ENCODE data around the gene TMBIM4.

Gene TMBIM4

DNA sequence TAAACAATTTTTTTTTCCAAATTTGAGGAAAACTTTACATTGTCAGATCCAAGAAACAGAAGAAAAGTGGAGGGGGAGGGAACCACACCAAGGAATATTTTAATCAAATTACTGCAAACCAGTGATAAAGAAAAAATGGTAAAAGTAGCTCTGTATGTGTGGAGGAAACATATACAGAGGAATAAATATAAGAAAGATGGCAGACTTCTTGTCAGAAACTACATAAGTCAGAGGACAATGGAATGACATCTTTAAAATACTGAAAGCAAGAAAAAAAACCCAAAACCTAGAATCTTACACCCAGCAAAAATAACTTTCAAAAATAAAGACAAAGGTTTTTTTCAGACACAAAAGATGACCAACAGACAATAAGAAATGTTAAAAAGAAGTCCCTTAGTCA, 29.1 kb downstream of the TMBIM4 start:
- DNase-seq (ENCODE audit: low read depth in 2 of 2) = no peak

DNA sequence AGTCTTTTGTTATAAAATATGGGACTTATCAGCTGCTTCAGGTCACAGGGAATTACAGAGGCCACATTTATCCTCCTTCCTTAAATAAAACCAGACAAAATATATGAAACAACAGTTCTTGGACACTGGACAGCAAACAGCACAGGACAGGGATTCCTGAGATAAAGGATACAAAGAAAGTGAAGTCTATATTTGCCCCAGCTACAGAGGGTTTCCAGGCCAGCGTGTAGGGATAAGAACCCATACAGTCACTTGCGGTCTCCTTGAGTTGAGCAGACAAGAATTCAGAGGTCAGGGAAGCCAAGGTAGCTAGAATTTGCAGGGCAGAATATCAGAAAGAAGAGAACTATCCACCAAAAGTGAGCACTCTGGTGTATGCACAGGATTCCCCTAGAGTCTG, 30.5 kb downstream of the TMBIM4 start:
- no peak for DNase-seq (ENCODE audit: low read depth in 2 of 2)

DNA sequence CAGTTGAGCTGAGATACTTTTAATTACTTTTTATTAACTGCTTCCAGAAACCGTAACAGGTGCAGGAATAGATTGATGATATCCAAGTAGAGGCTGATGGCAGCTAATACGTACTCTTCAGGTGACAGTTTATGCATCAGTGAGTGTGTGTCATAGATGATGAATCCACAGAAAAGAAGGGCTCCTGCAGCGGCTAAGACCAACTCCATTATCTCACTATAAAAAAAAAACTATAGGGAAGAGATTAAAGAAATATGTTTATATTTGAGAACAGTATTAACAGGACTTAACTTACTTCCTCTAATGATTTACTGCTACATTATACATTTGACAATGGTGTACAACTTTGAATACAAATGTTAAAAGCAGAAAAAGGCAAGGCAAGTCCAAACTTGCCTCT, 31.9 kb downstream of the TMBIM4 start:
- DNase-seq (ENCODE audit: low read depth in 2 of 2) = no peak

DNA sequence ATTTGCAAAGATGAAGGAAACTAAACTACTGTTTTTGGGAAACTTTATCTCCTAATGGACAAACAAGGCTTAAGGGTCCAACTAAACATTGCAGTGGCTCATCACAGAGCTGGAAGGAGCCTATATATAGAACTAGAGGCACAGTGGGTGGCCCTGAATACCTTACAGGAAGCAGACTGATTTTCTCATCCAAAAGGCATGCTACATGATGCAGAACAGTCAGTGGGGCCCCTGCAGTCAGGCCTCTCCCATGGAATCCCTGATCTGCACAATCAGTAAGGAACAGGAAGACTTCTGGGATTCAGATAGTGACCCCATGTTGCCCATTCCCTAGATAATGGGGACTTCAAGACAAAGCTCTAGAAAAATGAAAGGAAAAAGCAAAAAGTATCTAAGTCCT, 37.4 kb downstream of the TMBIM4 start:
- no peak for DNase-seq (ENCODE audit: low read depth in 2 of 2)

DNA sequence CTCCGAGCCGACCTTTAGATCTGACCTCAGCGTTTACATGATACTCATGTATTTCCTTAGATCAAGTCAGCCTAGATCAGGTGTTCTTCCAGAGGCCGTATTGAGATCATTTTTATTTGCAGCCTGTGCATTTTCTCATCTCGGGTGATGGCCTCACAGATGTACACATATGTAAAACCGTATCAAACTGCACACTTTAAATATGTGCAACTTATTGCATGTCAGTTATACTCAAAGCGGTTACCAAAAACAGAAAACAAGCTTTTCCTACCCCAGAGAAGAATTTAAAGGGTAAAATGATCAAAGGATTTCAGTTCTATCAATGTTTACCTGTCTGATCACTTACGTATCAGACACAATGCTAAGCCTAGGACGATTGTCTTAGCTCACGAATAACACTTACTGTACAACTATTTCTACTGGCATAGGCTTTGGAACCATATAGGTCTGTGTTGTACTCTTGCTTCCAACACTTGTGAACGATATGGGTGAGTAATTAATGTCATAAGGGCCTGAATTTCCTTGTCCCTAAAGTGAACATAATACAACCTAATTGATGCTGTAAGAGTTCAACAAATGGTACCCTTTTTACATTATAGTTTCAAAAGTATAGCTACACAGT, 38.6 kb downstream of the TMBIM4 start:
- DNase-seq (ENCODE audit: low read depth in 2 of 2) = no peak

DNA sequence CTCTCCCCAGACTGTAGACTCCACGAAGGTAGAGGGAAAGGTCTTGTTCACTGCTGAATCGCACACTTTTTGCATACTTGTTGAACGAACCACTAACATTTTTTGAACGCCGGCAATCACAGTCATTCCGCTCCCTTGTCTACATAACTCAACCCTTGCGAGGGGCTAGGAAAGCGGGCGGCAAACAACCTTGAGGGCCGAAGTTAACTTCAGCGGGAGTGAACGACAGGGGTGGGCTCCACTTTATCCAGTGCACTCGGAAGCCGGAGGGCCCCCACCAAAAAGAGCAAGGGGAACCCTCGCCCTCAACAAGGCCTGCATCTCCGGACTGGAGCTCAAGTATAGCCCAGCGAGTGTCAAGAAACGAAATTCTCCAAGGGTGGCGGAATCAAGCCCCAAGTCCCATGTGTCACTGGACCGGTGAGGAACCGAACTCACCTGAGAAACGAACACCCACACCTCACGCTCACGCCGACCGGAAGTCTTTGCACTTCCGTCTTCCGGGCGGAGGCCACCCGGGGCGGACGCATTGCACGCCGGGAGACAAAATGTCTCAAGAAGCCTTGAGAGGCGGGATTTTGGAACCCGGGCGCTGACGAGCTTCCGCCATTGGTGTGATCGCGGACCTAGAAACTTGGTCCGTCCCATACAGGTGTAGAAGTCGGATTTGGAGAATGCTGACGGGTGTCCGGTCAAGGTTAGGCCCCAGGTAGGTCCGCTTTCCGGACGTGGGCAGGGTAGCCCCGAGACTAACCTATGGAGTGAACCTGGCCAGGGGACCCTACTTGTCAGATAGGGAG, 39.3 kb downstream of the TMBIM4 start, which contains the start of gene LLPH:
TSS of gene LLPH (minus strand) at position 484 of the 800 bp plus-strand sequence. CDS start 1,644 bp downstream, outside the sequence.
- DNase-seq (ENCODE audit: low read depth in 2 of 2) = peak; percentile 85

DNA sequence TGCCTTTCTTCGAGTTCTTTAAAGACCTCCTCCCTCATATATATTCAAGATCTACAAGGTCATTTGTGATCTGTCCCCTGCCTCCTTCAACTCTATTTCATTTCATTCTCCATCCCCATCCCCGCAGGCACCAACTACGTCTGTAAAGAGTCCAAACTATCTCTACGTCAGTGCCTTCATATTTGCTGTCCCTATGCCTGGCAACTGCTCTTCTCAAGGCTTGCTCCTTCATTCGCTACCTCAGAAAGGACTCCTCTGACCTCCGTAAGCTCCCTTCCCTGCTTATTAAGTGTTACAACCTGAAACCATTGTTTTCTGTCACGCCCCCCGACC, 39.9 kb downstream of the TMBIM4 start:
- no peak for DNase-seq (ENCODE audit: low read depth in 2 of 2)

DNA sequence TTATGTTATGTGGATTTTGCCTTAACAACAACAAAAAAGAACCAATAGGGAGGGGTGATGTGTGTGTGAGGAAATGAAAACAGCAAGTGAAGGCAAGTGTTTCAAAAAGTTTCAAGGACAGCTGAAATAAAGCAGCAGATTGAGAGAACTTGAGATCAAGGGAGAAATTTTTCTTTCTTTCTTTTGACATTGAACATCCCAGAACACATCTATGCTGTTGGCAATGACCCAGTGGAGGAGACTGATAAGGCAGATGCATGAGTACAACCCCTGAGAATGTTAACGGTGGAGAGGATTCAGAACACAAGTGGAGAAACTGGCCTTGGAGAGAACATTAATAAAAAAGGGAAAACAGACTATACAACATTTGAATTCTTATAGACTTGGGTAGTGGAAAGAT, 42.1 kb downstream of the TMBIM4 start:
- no peak for DNase-seq (ENCODE audit: low read depth in 2 of 2)

DNA sequence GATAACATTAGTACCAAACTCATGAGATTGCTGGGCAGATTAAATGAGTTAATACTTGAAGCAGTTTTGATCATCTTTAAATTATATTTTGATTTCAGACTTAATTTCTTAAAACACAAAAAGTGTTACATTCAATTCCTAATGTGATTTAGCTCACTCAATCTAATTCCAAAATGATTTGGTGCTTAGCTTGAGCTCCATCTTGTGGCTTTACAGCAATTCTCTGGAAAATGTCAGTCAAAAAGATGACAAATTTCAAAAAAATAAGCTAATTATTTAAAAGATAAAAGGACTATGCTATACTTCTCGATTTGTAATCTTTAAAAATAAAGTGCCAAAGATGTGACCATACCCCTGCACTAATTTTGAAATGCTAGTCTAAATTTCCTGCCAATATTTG, 49.3 kb downstream of the TMBIM4 start:
- no peak for DNase-seq (ENCODE audit: low read depth in 2 of 2)

DNA sequence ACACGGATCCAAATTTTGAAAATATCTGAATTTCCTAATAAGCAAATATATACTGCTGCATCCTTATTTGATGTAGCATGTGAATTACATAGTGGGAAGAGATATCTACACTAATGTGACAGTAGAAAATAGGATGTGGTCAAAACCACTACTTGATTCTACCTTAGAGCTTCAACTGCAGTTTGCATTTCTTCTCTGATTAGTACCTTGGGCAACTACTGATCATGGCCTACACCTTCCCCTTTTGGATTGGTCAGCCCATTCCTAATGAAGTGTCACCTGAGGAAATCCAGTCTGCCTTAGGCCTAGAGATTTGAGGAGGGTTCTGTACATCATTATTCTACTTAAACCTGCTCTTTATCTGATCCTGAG, 49.9 kb downstream of the TMBIM4 start:
- no peak for DNase-seq (ENCODE audit: low read depth in 2 of 2)

DNA sequence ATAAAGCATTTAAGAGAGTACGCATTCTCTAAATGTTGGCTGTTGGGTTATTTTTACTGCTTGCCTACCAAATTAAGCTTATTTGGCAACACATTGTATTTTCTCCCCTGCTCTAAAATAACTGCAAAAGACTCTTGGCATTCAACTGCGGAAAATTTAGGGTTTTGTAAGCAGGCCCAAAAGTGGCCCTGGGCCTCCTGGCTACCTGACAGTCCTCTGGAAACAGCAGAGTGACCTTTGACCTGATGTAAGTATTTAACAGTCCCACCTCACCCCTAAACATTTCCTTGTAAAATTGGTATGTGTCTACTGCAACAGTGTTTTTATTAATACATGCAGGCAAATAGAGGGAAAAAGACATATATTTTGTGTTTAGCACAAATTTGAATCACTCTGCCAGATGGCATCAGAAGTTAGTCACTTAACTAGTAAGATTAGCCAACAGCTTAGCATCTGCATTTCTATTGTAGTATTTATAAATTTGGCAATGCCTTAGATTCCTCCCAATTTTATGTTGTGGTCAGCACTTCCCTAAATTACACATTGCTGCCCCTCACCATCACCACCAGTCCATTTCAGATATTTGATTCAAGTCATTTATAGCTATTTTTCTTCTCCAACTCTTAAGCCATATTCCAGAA, 50.4 kb downstream of the TMBIM4 start:
- no peak for DNase-seq (ENCODE audit: low read depth in 2 of 2)

DNA sequence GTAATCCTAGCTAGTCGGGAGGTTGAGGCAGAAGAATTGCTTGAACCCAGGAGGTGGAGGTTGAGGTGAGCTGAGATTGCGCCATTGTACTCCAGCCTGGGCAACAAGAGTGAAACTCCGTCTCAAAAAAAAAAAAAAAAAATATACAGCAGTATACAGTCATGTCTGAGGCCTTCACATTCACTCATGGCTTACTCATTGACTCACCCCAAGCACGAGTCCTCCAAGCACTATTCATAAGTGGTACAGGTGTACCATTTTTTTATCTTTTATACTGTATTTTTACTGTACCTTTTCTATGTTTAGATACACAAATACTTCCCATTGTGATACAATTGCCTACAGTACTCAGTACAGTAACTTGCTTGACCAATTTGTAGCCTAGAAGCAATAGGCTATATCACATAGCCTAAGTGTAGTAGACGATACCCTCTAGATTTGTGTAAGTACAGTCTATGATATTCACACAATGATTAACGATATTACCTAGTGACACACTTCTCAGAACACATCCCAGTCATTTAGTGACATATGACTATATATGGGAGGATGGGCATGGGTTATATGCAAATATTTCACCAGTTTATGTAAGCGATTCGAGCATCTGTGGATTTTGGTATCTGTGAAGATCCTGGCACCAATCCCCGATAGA, 51.4 kb downstream of the TMBIM4 start:
- DNase-seq (ENCODE audit: low read depth in 2 of 2) = no peak

DNA sequence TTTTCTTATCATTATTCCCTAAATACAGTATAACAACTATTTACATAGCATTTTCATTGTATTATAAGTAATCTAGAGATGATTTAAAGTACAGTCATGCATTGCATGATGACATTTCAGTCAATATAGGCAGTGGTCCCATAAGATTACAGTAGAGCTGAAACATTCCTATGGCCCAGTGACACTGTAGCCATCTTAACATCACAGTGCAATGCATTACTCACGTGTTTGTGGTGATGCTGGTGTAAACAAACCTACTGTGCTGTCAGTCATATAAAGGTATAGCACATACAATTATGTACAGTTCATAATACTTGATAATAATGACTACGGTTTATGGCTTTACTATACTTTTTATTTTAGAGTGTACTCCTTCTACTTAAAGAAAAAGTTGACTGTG, 52.6 kb downstream of the TMBIM4 start:
- DNase-seq (ENCODE audit: low read depth in 2 of 2) = no peak

DNA sequence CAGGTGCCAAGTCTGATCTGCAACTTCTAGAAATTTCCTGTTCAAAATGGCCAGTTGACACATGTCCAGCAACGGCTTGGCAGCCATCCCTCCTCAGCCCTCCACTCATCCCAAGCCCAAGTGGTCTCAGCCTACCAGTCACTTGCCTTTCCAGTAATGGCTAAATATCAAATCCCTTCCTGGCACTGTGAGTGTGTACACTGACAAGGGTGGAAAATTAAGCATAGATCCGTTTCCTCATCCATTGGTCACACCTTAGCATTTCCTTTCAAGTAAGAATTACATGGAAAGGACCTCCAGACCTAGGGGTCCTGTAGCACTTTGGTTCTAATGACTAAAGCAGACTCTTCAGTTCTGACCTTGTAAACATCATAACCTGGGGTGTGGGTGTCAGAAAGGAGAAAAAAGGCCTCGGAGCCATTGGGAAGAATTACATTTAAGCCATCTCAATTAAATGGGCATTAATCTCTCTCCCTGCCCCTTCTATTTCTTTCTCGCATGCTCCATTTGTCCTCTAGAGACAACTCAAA, 54.7 kb downstream of the TMBIM4 start:
- DNase-seq (ENCODE audit: low read depth in 2 of 2) = no peak

DNA sequence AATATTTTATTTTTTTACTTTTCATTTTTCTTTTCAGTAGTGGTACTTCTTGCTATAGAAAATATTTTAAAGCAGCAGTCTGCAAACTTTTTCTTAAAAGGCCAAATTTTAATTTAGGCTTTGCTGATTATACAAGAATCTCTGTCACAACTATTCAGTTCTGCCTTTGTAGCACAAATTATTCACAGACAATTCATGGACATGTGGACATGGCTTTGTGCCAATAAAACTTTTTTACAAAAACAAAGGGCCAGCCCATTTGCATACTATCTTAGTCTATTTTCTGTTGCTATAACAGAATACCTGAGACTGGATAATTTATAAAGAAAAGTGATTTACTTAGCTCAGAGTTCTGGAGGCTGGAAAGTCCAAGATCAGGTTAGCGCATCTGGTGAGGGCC, 56.3 kb downstream of the TMBIM4 start:
- no peak for DNase-seq (ENCODE audit: low read depth in 2 of 2)

DNA sequence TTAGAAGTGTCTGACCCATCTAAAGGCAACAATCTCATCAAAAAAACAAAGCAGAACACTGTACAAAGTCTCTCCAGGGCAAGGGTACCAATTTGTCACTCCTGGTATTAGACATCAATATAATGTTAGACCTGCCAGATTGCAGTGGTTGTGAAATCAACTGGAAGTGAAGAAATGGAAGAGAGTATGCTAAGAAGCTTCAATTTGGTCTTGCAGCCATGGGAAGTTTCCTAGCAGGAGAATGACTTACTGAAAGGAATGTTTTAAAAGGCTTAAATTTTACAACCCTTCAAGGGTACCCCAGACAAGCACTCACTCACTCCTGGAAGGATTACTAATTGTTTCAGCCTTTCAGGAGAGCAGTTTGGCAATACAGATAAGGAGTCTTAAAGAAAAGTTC, 58.2 kb downstream of the TMBIM4 start:
- DNase-seq (ENCODE audit: low read depth in 2 of 2) = no peak

DNA sequence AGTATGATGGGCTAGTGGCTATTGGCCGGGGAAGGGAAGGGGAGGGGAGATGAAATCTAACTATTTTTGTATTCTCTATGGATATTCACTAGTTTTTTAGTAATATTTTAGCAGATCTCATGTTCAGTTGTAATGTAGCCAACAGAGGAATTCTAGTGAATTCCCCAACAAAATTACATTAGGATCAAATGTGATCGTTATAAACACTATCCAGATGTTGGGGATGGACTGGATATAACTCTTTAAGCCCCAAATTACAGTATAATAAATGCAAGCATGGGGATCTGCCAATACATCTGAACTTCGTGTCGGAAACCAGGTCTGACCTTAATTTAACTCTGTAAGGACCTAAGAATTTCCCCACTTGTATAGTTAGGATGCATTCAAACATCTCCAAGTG, 60.7 kb downstream of the TMBIM4 start:
- DNase-seq (ENCODE audit: low read depth in 2 of 2) = no peak

DNA sequence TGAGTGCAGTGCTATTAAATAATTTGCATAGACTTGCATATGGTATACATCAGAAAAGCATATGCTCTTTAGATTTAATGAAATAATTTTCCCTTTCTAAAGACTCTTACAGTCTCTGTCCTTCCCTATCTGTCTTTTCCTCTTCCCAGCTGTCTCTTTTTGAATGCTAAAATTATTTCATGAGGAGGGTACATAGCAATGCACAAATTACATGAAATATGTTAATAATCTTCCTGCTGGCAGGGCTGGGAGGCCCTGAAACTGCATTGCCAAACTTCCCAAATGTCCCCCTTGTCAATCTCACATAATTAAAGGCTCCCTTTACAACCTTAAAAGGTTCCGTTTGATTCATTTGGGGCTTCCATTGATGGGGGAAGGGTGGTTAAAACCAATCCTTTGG, 61.4 kb downstream of the TMBIM4 start:
- no peak for DNase-seq (ENCODE audit: low read depth in 2 of 2)

DNA sequence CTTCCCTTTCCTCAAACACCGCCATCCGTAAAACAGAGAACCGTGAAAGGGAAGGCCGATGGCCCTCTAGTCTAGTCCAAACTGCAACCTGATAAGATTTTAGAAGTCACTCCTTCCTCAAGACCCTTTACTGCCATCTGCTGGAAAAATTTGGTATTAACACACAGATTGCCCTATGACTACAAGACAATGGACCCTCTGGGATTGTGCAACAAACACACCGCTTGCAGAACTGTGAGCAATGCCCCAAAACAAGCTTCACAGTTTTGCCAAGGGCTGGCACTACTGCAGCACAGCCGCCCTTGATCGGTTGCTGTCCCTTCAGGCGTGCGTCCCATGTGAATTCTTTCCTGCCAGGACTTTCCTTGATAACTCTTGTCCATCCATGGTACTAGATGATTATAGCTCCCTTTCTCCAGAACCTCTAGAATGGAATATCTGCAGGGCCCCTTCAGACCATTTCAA, 62.3 kb downstream of the TMBIM4 start:
- DNase-seq (ENCODE audit: low read depth in 2 of 2) = no peak

DNA sequence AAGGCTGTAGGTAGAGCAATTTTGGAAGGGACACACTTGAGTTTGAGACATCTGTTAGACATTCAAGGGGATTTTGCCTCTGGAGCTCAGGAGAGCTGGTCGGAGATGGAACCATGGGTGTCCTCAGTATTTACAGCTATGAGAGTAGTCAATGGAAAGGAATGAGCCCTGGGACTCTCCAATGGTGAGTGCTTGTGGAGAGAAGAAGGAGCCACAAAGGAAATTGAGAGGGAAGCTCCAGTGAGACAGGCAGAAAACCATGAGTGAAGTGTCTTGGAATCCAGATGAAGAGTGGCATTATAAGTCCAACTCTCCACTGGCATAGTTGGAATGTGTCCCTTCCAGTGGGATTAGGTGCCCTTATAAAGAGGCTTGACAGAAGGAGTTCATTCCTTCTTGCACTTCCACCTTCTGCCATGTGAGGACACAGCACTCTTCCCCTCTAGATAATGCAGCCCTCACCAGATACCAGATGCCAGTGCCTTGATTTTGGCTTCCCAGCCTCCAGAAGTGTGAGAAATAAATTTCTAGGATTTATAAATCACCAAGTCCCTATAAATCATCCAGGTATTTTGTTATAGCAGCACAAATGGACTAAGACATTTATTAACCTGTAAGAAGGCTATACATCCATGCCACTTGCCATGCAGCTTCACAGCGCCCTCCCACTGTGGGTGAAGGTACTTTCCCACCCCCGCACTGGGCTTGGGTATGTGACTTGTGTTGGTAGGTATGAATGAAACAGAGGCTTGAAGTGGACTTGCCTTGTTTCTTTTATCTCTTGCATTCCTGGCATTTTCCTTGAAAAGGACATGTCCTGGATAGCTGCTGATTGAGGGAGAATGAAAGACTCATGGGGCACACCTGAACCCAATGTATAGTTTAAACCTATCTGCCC, 66.5 kb downstream of the TMBIM4 start:
- DNase-seq (ENCODE audit: low read depth in 2 of 2) = no peak

DNA sequence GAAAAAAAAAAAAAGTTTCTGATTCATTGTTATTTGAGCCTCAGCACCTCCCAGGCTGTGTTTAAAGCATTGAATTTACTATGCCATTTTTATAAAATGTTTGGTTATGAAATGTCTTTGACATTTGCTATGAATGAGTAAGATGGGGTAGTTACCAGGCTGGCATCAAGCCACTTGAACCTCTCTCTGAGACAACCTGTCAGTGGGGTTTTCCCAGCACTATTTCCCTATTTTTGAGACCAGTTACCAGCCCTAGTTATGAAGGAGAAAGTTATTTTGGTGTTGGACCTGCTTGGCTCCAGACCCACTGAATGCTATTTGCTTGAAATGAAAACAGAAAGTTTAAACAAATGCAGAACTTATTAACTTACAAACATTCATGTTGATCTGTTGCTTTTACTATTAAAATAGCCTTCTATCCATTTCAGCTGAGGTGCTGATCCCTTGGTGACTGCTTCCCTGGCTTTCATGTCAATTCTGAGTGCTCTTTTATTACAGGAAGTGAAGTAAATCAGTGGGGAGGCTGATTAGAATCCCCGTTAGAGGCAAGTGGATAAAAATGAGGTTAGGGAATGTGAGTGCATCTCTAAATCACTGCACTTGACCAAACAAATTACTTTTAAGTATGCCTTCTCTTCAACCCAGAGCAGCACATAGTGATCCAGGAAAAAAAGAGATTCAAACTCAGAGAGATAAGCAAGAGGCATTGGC, 77.1 kb downstream of the TMBIM4 start:
- no peak for DNase-seq (ENCODE audit: low read depth in 2 of 2)
